ENCODE measurements around the gene MEGF11.

Gene MEGF11

GRCh38 chr15:66253418-66254088 is at the start of gene MEGF11:
TSS of gene MEGF11 (minus strand) at chr15:66253750. CDS start at chr15:66128403, 125,347 bp downstream.
- Histone ChIP-seq H3K9me3 (ENCODE audit: control insufficient read depth, insufficient read depth, low read length) (no peaks in the 10 kb centered on the region), H3K4me3 (ENCODE audit: low read depth, low read length) (peak within 1 kb of the TSS; percentile 76), H3K27me3 (ENCODE audit: control insufficient read depth, insufficient read depth, low read length) (peaks cover 81% of the 10 kb centered on the region), H3K36me3 (ENCODE audit: control insufficient read depth, insufficient read depth, low read length) (no peaks in the 10 kb centered on the region), H3K4me1 (ENCODE audit: control insufficient read depth, insufficient read depth, low read length) (peaks cover 24% of the 10 kb centered on the region), H3K9ac (ENCODE audit: low read depth, low read length) (peak within 1 kb of the TSS; percentile 3)

- Histone ChIP-seq H3K36me3 (ENCODE audit: control insufficient read depth, insufficient read depth, low read length) (peaks cover 3% of the 10 kb centered on the region), H3K9ac (ENCODE audit: low read depth, low read length) (no peak overlapping the region)
Observed at GRCh38 chr15:66302489-66303278, 49.1 kb upstream of the MEGF11 start.

GRCh38 chr15:66298803-66299251 is 45.3 kb upstream of the MEGF11 start:
- Histone ChIP-seq H3K4me1 (ENCODE audit: control insufficient read depth, insufficient read depth, low read length) (peaks cover 21% of the 10 kb centered on the region), H3K9me3 (ENCODE audit: control insufficient read depth, insufficient read depth, low read length) (no peaks in the 10 kb centered on the region), H3K9ac (ENCODE audit: low read depth, low read length) (no peak overlapping the region), H3K36me3 (ENCODE audit: control insufficient read depth, insufficient read depth, low read length) (no peaks in the 10 kb centered on the region), H3K4me3 (ENCODE audit: low read depth, low read length) (no peak overlapping the region), H3K27me3 (ENCODE audit: control insufficient read depth, insufficient read depth, low read length) (no peaks in the 10 kb centered on the region)

More at GRCh38 chr15:66302489-66303278, 49.1 kb upstream of the MEGF11 start:
- Histone ChIP-seq H3K4me1 (ENCODE audit: control insufficient read depth, insufficient read depth, low read length) (peaks cover 11% of the 10 kb centered on the region), H3K4me3 (ENCODE audit: low read depth, low read length) (no peak overlapping the region), H3K9me3 (ENCODE audit: control insufficient read depth, insufficient read depth, low read length) (no peaks in the 10 kb centered on the region), H3K27me3 (ENCODE audit: control insufficient read depth, insufficient read depth, low read length) (no peaks in the 10 kb centered on the region)

GRCh38 chr15:66296186-66296585 is 42.6 kb upstream of the MEGF11 start:
- Histone ChIP-seq H3K4me1 (ENCODE audit: control insufficient read depth, insufficient read depth, low read length) (peaks cover 17% of the 10 kb centered on the region), H3K9ac (ENCODE audit: low read depth, low read length) (no peak overlapping the region)

GRCh38 chr15:66294932-66295235 is 41.3 kb upstream of the MEGF11 start:
- Histone ChIP-seq H3K9me3 (ENCODE audit: control insufficient read depth, insufficient read depth, low read length) (no peaks in the 10 kb centered on the region), H3K9ac (ENCODE audit: low read depth, low read length) (no peak overlapping the region), H3K36me3 (ENCODE audit: control insufficient read depth, insufficient read depth, low read length) (no peaks in the 10 kb centered on the region), H3K4me1 (ENCODE audit: control insufficient read depth, insufficient read depth, low read length) (peaks cover 17% of the 10 kb centered on the region), H3K27me3 (ENCODE audit: control insufficient read depth, insufficient read depth, low read length) (no peaks in the 10 kb centered on the region), H3K4me3 (ENCODE audit: low read depth, low read length) (peak overlapping the region; percentile 76)

More at GRCh38 chr15:66296186-66296585, 42.6 kb upstream of the MEGF11 start:
- Histone ChIP-seq H3K4me3 (ENCODE audit: low read depth, low read length) (no peak overlapping the region), H3K27me3 (ENCODE audit: control insufficient read depth, insufficient read depth, low read length) (no peaks in the 10 kb centered on the region), H3K9me3 (ENCODE audit: control insufficient read depth, insufficient read depth, low read length) (no peaks in the 10 kb centered on the region), H3K36me3 (ENCODE audit: control insufficient read depth, insufficient read depth, low read length) (no peaks in the 10 kb centered on the region)

GRCh38 chr15:66294157-66294931 is 40.8 kb upstream of the MEGF11 start:
- H3K9me3 ChIP-seq (ENCODE audit: control insufficient read depth, insufficient read depth, low read length): no peaks in the 10 kb centered on the region
- peak overlapping the region; percentile 9 for H3K9ac ChIP-seq (ENCODE audit: low read depth, low read length)
- H3K27me3 ChIP-seq (ENCODE audit: control insufficient read depth, insufficient read depth, low read length): no peaks in the 10 kb centered on the region
- peaks cover 17% of the 10 kb centered on the region for H3K4me1 ChIP-seq (ENCODE audit: control insufficient read depth, insufficient read depth, low read length)
- H3K4me3 ChIP-seq (ENCODE audit: low read depth, low read length): peak overlapping the region; percentile 76
- no peaks in the 10 kb centered on the region for H3K36me3 ChIP-seq (ENCODE audit: control insufficient read depth, insufficient read depth, low read length)

- H3K36me3 ChIP-seq (ENCODE audit: control insufficient read depth, insufficient read depth, low read length): no peaks in the 10 kb centered on the region
- no peaks in the 10 kb centered on the region for H3K27me3 ChIP-seq (ENCODE audit: control insufficient read depth, insufficient read depth, low read length)
- H3K4me1 ChIP-seq (ENCODE audit: control insufficient read depth, insufficient read depth, low read length): peaks cover 13% of the 10 kb centered on the region
- peak within 1 kb of the TSS; percentile 76 for H3K4me3 ChIP-seq (ENCODE audit: low read depth, low read length)
- H3K9ac ChIP-seq (ENCODE audit: low read depth, low read length): peak within 1 kb of the TSS; percentile 41
- H3K9me3 ChIP-seq (ENCODE audit: control insufficient read depth, insufficient read depth, low read length): no peaks in the 10 kb centered on the region
Observed at GRCh38 chr15:66293419-66294156, 40.0 kb upstream of the MEGF11 start, which contains the start of gene DIS3L. TSS of gene DIS3L (plus strand) at chr15:66293568. CDS start at chr15:66293597, 29 bp downstream.

- H3K9me3 ChIP-seq (ENCODE audit: control insufficient read depth, insufficient read depth, low read length): no peaks in the 10 kb centered on the region
- H3K4me3 ChIP-seq (ENCODE audit: low read depth, low read length): peak overlapping the region; percentile 64
- H3K4me1 ChIP-seq (ENCODE audit: control insufficient read depth, insufficient read depth, low read length): peaks cover 11% of the 10 kb centered on the region
- peak overlapping the region; percentile 41 for H3K9ac ChIP-seq (ENCODE audit: low read depth, low read length)
- no peaks in the 10 kb centered on the region for H3K36me3 ChIP-seq (ENCODE audit: control insufficient read depth, insufficient read depth, low read length)
- H3K27me3 ChIP-seq (ENCODE audit: control insufficient read depth, insufficient read depth, low read length): no peaks in the 10 kb centered on the region
Observed at GRCh38 chr15:66292571-66293418, 39.2 kb upstream of the MEGF11 start.

GRCh38 chr15:66291816-66292570 is 38.4 kb upstream of the MEGF11 start:
- Histone ChIP-seq H3K27me3 (ENCODE audit: control insufficient read depth, insufficient read depth, low read length) (no peaks in the 10 kb centered on the region), H3K4me3 (ENCODE audit: low read depth, low read length) (no peak overlapping the region), H3K9ac (ENCODE audit: low read depth, low read length) (no peak overlapping the region), H3K9me3 (ENCODE audit: control insufficient read depth, insufficient read depth, low read length) (no peaks in the 10 kb centered on the region), H3K36me3 (ENCODE audit: control insufficient read depth, insufficient read depth, low read length) (no peaks in the 10 kb centered on the region), H3K4me1 (ENCODE audit: control insufficient read depth, insufficient read depth, low read length) (peaks cover 9% of the 10 kb centered on the region)

- Histone ChIP-seq H3K36me3 (ENCODE audit: control insufficient read depth, insufficient read depth, low read length) (no peaks in the 10 kb centered on the region), H3K4me3 (ENCODE audit: low read depth, low read length) (no peak overlapping the region), H3K9ac (ENCODE audit: low read depth, low read length) (no peak overlapping the region), H3K4me1 (ENCODE audit: control insufficient read depth, insufficient read depth, low read length) (peaks cover 9% of the 10 kb centered on the region), H3K9me3 (ENCODE audit: control insufficient read depth, insufficient read depth, low read length) (no peaks in the 10 kb centered on the region), H3K27me3 (ENCODE audit: control insufficient read depth, insufficient read depth, low read length) (no peaks in the 10 kb centered on the region)
Observed at GRCh38 chr15:66290518-66290917, 37.0 kb upstream of the MEGF11 start.
